ENCODE results near the gene WDR64.

The WDR64 gene

GRCh38 chr1:241776911-241777310 lies 124.8 kb downstream of the WDR64 start:
- DNase-seq (ENCODE audit: low read depth): no peak
- no peak overlapping the region for H3K4me3 ChIP-seq (ENCODE audit: low read depth, low read length)
- TF ChIP-seq, protein P1, sequence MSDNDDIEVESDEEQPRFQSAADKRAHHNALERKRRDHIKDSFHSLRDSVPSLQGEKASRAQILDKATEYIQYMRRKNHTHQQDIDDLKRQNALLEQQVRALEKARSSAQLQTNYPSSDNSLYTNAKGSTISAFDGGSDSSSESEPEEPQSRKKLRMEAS (IDR thresholded peaks at IDR 0.05; ENCODE audit: low read depth, low read length): no peak
- TF ChIP-seq MYC (IDR thresholded peaks at IDR 0.05; ENCODE audit: low read depth, low read length) (no peak), POLR2A (IDR thresholded peaks at IDR 0.05; ENCODE audit: extremely low read depth, insufficient read length) (no peak)
- TF ChIP-seq, protein P2, sequence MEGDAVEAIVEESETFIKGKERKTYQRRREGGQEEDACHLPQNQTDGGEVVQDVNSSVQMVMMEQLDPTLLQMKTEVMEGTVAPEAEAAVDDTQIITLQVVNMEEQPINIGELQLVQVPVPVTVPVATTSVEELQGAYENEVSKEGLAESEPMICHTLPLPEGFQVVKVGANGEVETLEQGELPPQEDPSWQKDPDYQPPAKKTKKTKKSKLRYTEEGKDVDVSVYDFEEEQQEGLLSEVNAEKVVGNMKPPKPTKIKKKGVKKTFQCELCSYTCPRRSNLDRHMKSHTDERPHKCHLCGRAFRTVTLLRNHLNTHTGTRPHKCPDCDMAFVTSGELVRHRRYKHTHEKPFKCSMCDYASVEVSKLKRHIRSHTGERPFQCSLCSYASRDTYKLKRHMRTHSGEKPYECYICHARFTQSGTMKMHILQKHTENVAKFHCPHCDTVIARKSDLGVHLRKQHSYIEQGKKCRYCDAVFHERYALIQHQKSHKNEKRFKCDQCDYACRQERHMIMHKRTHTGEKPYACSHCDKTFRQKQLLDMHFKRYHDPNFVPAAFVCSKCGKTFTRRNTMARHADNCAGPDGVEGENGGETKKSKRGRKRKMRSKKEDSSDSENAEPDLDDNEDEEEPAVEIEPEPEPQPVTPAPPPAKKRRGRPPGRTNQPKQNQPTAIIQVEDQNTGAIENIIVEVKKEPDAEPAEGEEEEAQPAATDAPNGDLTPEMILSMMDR (IDR thresholded peaks at IDR 0.05; ENCODE audit: low read depth, low read length): no peak

- H3K4me3 ChIP-seq (ENCODE audit: low read depth, low read length): no peak overlapping the region
- TF ChIP-seq, protein P2 (IDR thresholded peaks at IDR 0.05; ENCODE audit: low read depth, low read length): no peak
- no peak for TF ChIP-seq POLR2A (IDR thresholded peaks at IDR 0.05; ENCODE audit: extremely low read depth, insufficient read length)
- TF ChIP-seq, protein P1 (IDR thresholded peaks at IDR 0.05; ENCODE audit: low read depth, low read length): no peak
- TF ChIP-seq MYC (IDR thresholded peaks at IDR 0.05; ENCODE audit: low read depth, low read length): no peak
- DNase-seq (ENCODE audit: low read depth): no peak
Measured at GRCh38 chr1:241778117-241778516, 126.0 kb downstream of the WDR64 start.

DNA sequence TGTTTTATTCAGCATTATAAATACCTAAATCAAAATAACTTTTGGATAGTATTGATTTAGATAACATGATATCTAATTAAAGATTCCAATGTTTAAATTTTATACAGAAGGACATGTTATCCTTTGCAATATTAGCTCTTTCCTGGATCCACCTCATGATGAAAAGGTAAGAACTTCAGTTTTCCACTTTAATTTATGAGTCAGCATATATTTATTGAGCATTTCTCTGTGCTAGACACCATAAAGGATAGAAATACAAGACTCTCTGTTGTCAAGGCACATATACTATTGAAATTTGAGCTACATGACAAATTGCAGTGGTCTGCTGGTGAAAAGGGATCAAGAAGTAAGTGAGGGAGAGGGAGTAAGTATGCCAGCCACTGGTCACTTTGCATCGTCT lies 127.8 kb downstream of the WDR64 start:
- no peak overlapping the region for H3K4me3 ChIP-seq (ENCODE audit: low read depth, low read length)

DNA sequence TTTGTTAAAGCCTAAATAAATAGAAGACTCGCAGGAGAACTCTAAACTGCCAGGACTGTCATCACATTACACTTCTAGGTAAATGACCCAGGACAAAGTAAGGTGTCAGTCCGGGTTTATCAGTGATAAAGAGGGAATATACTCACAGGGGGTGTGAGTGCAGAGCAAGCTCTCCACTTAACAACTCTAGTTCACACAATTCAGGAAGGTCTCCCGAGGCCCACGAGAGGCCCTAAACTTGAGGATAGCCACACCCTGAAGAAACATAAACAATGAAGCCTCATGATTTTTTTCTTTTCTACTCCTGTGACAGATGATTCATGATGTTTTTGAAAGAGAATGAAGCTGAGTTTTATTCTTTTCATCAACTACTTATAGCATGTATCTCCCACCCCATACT lies 130.3 kb downstream of the WDR64 start:
- TF ChIP-seq, protein P1 (IDR thresholded peaks at IDR 0.05; ENCODE audit: low read depth, low read length): no peak
- TF ChIP-seq, protein P2 (IDR thresholded peaks at IDR 0.05; ENCODE audit: low read depth, low read length): no peak
- no peak overlapping the region for H3K4me3 ChIP-seq (ENCODE audit: low read depth, low read length)
- no peak for DNase-seq (ENCODE audit: low read depth)

More for the DNA sequence above, 127.8 kb downstream of the WDR64 start:
- DNase-seq (ENCODE audit: low read depth): no peak
- TF ChIP-seq MYC (IDR thresholded peaks at IDR 0.05; ENCODE audit: low read depth, low read length) (no peak), POLR2A (IDR thresholded peaks at IDR 0.05; ENCODE audit: extremely low read depth, insufficient read length) (no peak)
- TF ChIP-seq, protein P2 (IDR thresholded peaks at IDR 0.05; ENCODE audit: low read depth, low read length): no peak
- TF ChIP-seq, protein P1 (IDR thresholded peaks at IDR 0.05; ENCODE audit: low read depth, low read length): no peak

DNA sequence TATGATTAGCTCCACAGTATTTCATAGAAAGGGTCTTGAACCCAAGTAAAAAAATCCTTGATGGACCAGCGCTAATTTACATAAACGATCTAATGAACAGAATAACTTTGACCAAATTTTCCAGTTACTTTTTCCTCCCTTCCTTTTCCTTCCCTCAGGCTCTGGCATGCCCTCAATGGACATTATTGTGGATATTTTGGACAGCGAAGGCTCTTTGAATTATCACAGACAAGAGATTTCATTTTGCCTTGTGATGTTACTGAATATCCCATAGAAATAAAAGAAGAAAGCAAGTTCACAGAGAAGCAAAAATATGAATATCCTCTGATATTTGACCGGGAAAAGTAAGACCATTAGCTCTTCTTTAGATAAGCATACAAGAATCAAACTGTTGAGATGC lies 135.6 kb downstream of the WDR64 start:
- TF ChIP-seq, protein P1 (IDR thresholded peaks at IDR 0.05; ENCODE audit: low read depth, low read length): no peak
- no peak for TF ChIP-seq MYC (IDR thresholded peaks at IDR 0.05; ENCODE audit: low read depth, low read length)
- no peak for TF ChIP-seq POLR2A (IDR thresholded peaks at IDR 0.05; ENCODE audit: extremely low read depth, insufficient read length)

GRCh38 chr1:241789061-241789460 lies 137.0 kb downstream of the WDR64 start:
- no peak for TF ChIP-seq MYC (IDR thresholded peaks at IDR 0.05; ENCODE audit: low read depth, low read length)
- TF ChIP-seq, protein P2 (IDR thresholded peaks at IDR 0.05; ENCODE audit: low read depth, low read length): no peak
- TF ChIP-seq POLR2A (IDR thresholded peaks at IDR 0.05; ENCODE audit: extremely low read depth, insufficient read length): no peak
- TF ChIP-seq, protein P1 (IDR thresholded peaks at IDR 0.05; ENCODE audit: low read depth, low read length): no peak
- DNase-seq (ENCODE audit: low read depth): no peak
- no peak overlapping the region for H3K4me3 ChIP-seq (ENCODE audit: low read depth, low read length)

More for the DNA sequence above, 135.6 kb downstream of the WDR64 start:
- H3K4me3 ChIP-seq (ENCODE audit: low read depth, low read length): no peak overlapping the region
- no peak for DNase-seq (ENCODE audit: low read depth)

Measured in NB4 (cell line).